K562 (cell line): ENCODE data around the gene CDC14A. TPM values are rescaled to one million over a fixed set of nuclear protein-coding genes. Genes with fewer than 3 reads are reported as not detected.

Experiments
- ARID1B ChIP-seq: fragments of 450-650 bp; IDR thresholded peaks from 2 replicates; pipeline ENCODE4 v1.6.1; 2016; ENCODE audit warnings: antibody characterized with exemption, mild to moderate bottlenecking, inconsistent platforms
- ATF7 ChIP-seq: fragments of 450-650 bp; IDR thresholded peaks from 2 replicates; pipeline ENCODE4 v1.7.1; 2014; ENCODE audit warnings: mild to moderate bottlenecking, moderate library complexity
- CCAR2 ChIP-seq: fragments of 200-400 bp; formaldehyde crosslinking; IDR thresholded peaks from 2 replicates; pipeline ENCODE4 v1.6.1; 2017; ENCODE audit warnings: mild to moderate bottlenecking, low read depth, low read length
- CGGBP1 ChIP-seq: fragments of 250-450 bp; sonication (Bioruptor Pico); IDR thresholded peaks from 2 replicates; pipeline ENCODE4 v1.9.0; 2021; ENCODE audit warnings: mild to moderate bottlenecking
- CTBP1 ChIP-seq: fragments of 450-650 bp; IDR thresholded peaks from 2 replicates; pipeline ENCODE4 v1.6.1; 2016; ENCODE audit warnings: borderline replicate concordance
- EGR1 ChIP-seq: fragments of 450-650 bp; conservative IDR thresholded peaks from 2 replicates; pipeline ENCODE4 v1.6.1; 2017; ENCODE audit warnings: mild to moderate bottlenecking
- FOXJ3 ChIP-seq: sonication (generic); formaldehyde crosslinking; IDR thresholded peaks from 2 replicates; pipeline ENCODE4 v1.4.0; 2020; ENCODE audit warnings: mild to moderate bottlenecking, missing genetic modification reagents
- HDGF ChIP-seq: fragments of 450-650 bp; IDR thresholded peaks from 2 replicates; pipeline ENCODE4 v1.6.1; 2016
- HLTF ChIP-seq: fragments of 450-650 bp; IDR thresholded peaks from 2 replicates; pipeline ENCODE4 v1.6.1; 2016
- HNRNPH1 ChIP-seq: fragments of 200-400 bp; formaldehyde crosslinking; optimal IDR thresholded peaks from 2 replicates; pipeline ENCODE3; 2017; ENCODE audit warnings: low read depth, mild to moderate bottlenecking, low read length, moderate library complexity
- KDM1A ChIP-seq, 2 experiments: fragments of 450-650 bp; IDR thresholded peaks; 2 replicates each; pipeline ENCODE4 v1.6.1; 2016; ENCODE audit warnings: mild to moderate bottlenecking in 2 of 2
- MLX ChIP-seq, 2 experiments: fragments of 450-650 bp in 1 of 2; sonication (generic) in 1 of 2; formaldehyde crosslinking; conservative IDR thresholded peaks; 2 replicates each; pipeline versions ENCODE4 v1.4.0 to v1.8.1; 2020 to 2022; ENCODE audit warnings: mild to moderate bottlenecking in 1 of 2, missing genetic modification reagents in 1 of 2
- PML ChIP-seq: IDR thresholded peaks from 2 replicates; pipeline ENCODE4 v1.6.1; 2012; ENCODE audit warnings: low read length, inconsistent platforms
- POLR3G ChIP-seq: IDR thresholded peaks from 2 replicates; pipeline ENCODE4 v1.6.1; 2011; ENCODE audit not compliant: insufficient read length, insufficient replicate concordance; ENCODE audit errors: extremely low read depth
- RBM22 ChIP-seq: fragments of 200-400 bp; formaldehyde crosslinking; IDR thresholded peaks from 2 replicates; pipeline ENCODE4 v1.6.1; 2018; ENCODE audit warnings: low read length, low read depth; ENCODE audit not compliant: poor library complexity, severe bottlenecking
- SMAD2 ChIP-seq: fragments of 150-350 bp; IDR thresholded peaks from 2 replicates; pipeline ENCODE4 v1.6.1; 2014; ENCODE audit warnings: low read depth, mild to moderate bottlenecking, low read length
- SMARCA4 ChIP-seq: fragments of 450-650 bp; IDR thresholded peaks from 2 replicates; pipeline ENCODE4 v1.6.1; 2016
- TAF9B ChIP-seq: fragments of 450-650 bp; IDR thresholded peaks from 2 replicates; pipeline ENCODE4 v1.6.1; 2018; ENCODE audit warnings: mild to moderate bottlenecking; ENCODE audit not compliant: partially characterized antibody
- TBP ChIP-seq: optimal IDR thresholded peaks from 2 replicates; pipeline ENCODE3; 2011; ENCODE audit warnings: low read depth, low read length, improper control_type of control experiment
- TRIM28 ChIP-seq: fragments of 450-650 bp; IDR thresholded peaks from 2 replicates; pipeline ENCODE4 v1.6.1; 2017
- XRCC5 ChIP-seq: fragments of 200-400 bp; formaldehyde crosslinking; IDR thresholded peaks from 2 replicates; pipeline ENCODE4 v1.6.1; 2017; ENCODE audit warnings: low read depth, mild to moderate bottlenecking, low read length
- ZEB2 ChIP-seq: fragments of 450-650 bp; IDR thresholded peaks from 2 replicates; pipeline ENCODE4 v1.6.1; 2016
- ZFP1 ChIP-seq: fragments of 450-650 bp; formaldehyde crosslinking; IDR thresholded peaks from 2 replicates; pipeline ENCODE4 v1.4.0; 2020; ENCODE audit warnings: mild to moderate bottlenecking, mixed read lengths
- ZNF764 ChIP-seq: fragments of 250-450 bp; sonication (Bioruptor Pico); IDR thresholded peaks from 2 replicates; pipeline ENCODE4 v1.4.0; 2020; ENCODE audit warnings: low read depth, mild to moderate bottlenecking, moderate library complexity
- polyA plus RNA-seq, 8 experiments: library from polyadenylated mRNA; depleted of rRNA in 4 of 8; stranded (reverse) in 5 of 8; unstranded in 3 of 8; fragments of >200 nt; fragmentation: Nextera tagmentation in 2 of 8; fragmentation: Illumina TruSeq in 1 of 8; extraction: Ambion mirVana in 2 of 8; extraction: Trizol in 1 of 8; gene quantifications; 2 replicates each; pipeline versions ENCODE4 v1.2.1 to v1.2.3, GENCODE V29; 2011 to 2014; ENCODE audit warnings: inconsistent platforms in 1 of 8, missing spikeins in 1 of 8
- total RNA-seq, 7 experiments: library from RNA; depleted of rRNA in 6 of 7; stranded (reverse); fragments of >200 nt in 6 of 7; fragmentation: Illumina TruSeq in 2 of 7; extraction: Trizol in 2 of 7; gene quantifications; 2 replicates each; pipeline versions ENCODE4 v1.2.1 to v1.2.3, GENCODE V29; 2011 to 2021; ENCODE audit warnings: low replicate concordance in 1 of 7
- TF ChIP-seq, protein P1 (sequence below): fragments of 250-450 bp; sonication (Bioruptor Pico); IDR thresholded peaks from 2 replicates; pipeline ENCODE4 v1.5.0; 2021
- TF ChIP-seq, protein P2 (sequence below): fragments of 450-650 bp; IDR thresholded peaks from 2 replicates; pipeline ENCODE4 v1.6.1; 2014; ENCODE audit warnings: low read depth, mild to moderate bottlenecking, moderate library complexity, borderline replicate concordance
- TF ChIP-seq, protein P3 (sequence below): sonication (generic); formaldehyde crosslinking; IDR thresholded peaks from 2 replicates; pipeline ENCODE4 v1.8.1; 2022; ENCODE audit warnings: missing genetic modification reagents

Gene CDC14A
- total and polyA plus RNA-seq, 9 of the 15 experiments (the other 6 are each of a cell fraction or from before 2014, with no cell fraction given): 17.0 to 74.3 (median 33.4) TPM

- TF ChIP-seq CGGBP1 (no peak), KDM1A (IDR thresholded peaks at IDR 0.05) (no peak), HLTF (no peak), MLX (CRISPR knock-in tag; conservative IDR thresholded peaks at IDR 0.05) (no peak), TRIM28 (no peak), TAF9B (no peak), ARID1B (no peak), TBP (peak; percentile 2), POLR3G (no peak), HDGF (no peak), HNRNPH1 (no peak), XRCC5 (0 out of 2 replicates have a peak, but pooled peaks have one; percentile 7), CTBP1 (no peak), ZEB2 (0 out of 2 replicates have a peak, but pooled peaks have one; percentile 27), FOXJ3 (no peak), PML (no peak), ZFP1 (no peak), EGR1 (no peak), ZNF764 (CRISPR knock-in tag) (no peak), CCAR2 (no peak), RBM22 (no peak), SMARCA4 (no peak), SMAD2 (no peak), ATF7 (no peak)
- TF ChIP-seq, protein P1, sequence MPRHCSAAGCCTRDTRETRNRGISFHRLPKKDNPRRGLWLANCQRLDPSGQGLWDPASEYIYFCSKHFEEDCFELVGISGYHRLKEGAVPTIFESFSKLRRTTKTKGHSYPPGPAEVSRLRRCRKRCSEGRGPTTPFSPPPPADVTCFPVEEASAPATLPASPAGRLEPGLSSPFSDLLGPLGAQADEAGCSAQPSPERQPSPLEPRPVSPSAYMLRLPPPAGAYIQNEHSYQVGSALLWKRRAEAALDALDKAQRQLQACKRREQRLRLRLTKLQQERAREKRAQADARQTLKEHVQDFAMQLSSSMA (CRISPR knock-in tag): no peak
- TF ChIP-seq, protein P2, sequence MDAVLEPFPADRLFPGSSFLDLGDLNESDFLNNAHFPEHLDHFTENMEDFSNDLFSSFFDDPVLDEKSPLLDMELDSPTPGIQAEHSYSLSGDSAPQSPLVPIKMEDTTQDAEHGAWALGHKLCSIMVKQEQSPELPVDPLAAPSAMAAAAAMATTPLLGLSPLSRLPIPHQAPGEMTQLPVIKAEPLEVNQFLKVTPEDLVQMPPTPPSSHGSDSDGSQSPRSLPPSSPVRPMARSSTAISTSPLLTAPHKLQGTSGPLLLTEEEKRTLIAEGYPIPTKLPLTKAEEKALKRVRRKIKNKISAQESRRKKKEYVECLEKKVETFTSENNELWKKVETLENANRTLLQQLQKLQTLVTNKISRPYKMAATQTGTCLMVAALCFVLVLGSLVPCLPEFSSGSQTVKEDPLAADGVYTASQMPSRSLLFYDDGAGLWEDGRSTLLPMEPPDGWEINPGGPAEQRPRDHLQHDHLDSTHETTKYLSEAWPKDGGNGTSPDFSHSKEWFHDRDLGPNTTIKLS: no peak
- TF ChIP-seq, protein P3, sequence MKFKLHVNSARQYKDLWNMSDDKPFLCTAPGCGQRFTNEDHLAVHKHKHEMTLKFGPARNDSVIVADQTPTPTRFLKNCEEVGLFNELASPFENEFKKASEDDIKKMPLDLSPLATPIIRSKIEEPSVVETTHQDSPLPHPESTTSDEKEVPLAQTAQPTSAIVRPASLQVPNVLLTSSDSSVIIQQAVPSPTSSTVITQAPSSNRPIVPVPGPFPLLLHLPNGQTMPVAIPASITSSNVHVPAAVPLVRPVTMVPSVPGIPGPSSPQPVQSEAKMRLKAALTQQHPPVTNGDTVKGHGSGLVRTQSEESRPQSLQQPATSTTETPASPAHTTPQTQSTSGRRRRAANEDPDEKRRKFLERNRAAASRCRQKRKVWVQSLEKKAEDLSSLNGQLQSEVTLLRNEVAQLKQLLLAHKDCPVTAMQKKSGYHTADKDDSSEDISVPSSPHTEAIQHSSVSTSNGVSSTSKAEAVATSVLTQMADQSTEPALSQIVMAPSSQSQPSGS (CRISPR knock-in tag): no peak
These were observed 930 bp downstream of the CDC14A start (continued) for GRCh38 chr1:100353071-100353801.
